Right lobe of liver (tissue), 6 donors: ENCODE measurements around the gene SMAD1. TPM values are rescaled to one million over a fixed set of nuclear protein-coding genes. Genes with fewer than 3 reads are reported as not detected.

ENCODE experiments used
- ATAC-seq, 4 donors: fragments of 200-7000 bp; cut with Tn5 transposase; one replicate each; pipeline ENCODE4 v1.9.1; 2020; ENCODE audit warnings: mild to moderate bottlenecking in 4 of 4, moderate library complexity in 4 of 4
- DNase-seq, 3 donors: peaks; one replicate each; pipeline ENCODE4 v3.0.0-alpha.2; 2020
- H3K27ac ChIP-seq, 3 donors: fragments of 200-600 bp; one replicate each; pipeline ENCODE4 v1.8.0; 2022
- H3K27me3 ChIP-seq, 2 donors: fragments of 200-600 bp; one replicate each; pipeline ENCODE4 v1.8.0; 2022
- H3K36me3 ChIP-seq, 4 donors: fragments of 200-600 bp; sonication (generic) in 1 of 4; one replicate each; pipeline versions ENCODE4 v1.5.1 to v1.8.0; 2017 to 2022; ENCODE audit warnings: control low read depth in 1 of 4
- H3K4me1 ChIP-seq, 4 donors: fragments of 200-600 bp; sonication (generic) in 1 of 4; one replicate each; pipeline versions ENCODE4 v1.5.1 to v1.8.0; 2017 to 2022; ENCODE audit warnings: control low read depth in 1 of 4
- H3K4me3 ChIP-seq, 3 donors: fragments of 200-600 bp; one replicate each; pipeline ENCODE4 v1.8.0; 2022
- H3K9me3 ChIP-seq, 4 donors: fragments of 200-600 bp; sonication (generic) in 1 of 4; one replicate each; pipeline versions ENCODE4 v1.5.1 to v1.8.0; 2017 to 2022; ENCODE audit warnings: control low read depth in 1 of 4
- CTCF ChIP-seq, 4 donors: fragments of 200-600 bp in 3 of 4; fragments of 450-650 bp in 1 of 4; IDR thresholded peaks; one replicate each; pipeline versions ENCODE4 v1.5.1 to v1.8.0; 2016 to 2022; ENCODE audit warnings: antibody characterized with exemption in 4 of 4, mild to moderate bottlenecking in 2 of 4
- POLR2A ChIP-seq: fragments of 450-650 bp; IDR thresholded peaks from one replicate; pipeline ENCODE4 v1.6.1; 2017; ENCODE audit warnings: antibody characterized with exemption, mild to moderate bottlenecking
- WGBS: methylation state at CpG from one replicate; pipeline ENCODE4 v1.1.6; 2018; ENCODE audit warnings: low coverage, low lambda C conversion rate; ENCODE audit not compliant: insufficient coverage; ENCODE audit errors: missing lambda C conversion rate; 5-methylcytosine and 5-hydroxymethylcytosine counted together
- intact Hi-C, 2 donors: fragments of 100-400 bp; cut with DNase I; formaldehyde crosslinking; loops; one replicate each; pipeline versions ENCODE4 v1.11.2 to v1.14.1; 2022
- total RNA-seq, 6 experiments: library from RNA; depleted of rRNA in 2 of 6; stranded (reverse); fragments of >200 nt in 2 of 6; fragmentation: NEBNext Ultra II Directional in 3 of 6; extraction: Animal tissue kit (Norgen Biotek cat#: 25700) in 3 of 6; gene quantifications; one replicate each; pipeline versions ENCODE4 v1.1.0 to v1.2.4, GENCODE V29; 2016 to 2023
- donor health status: DM: no; HTN: yes; CAD: no.
- donor health status: DM: no; HTN: no; CAD: no.
- donor health status: DM: no; HTN: no; CAD: no.
- donor health status: DM: no; HTN: yes; CAD: no.
- donor health status: DM: no; HTN: yes; CAD: no.

Gene SMAD1
- total RNA-seq, 6 experiments from 2014 or later = 12.4 to 30.5 (median 18.4) TPM

GRCh38 chr4:145505995-145506394, 24.3 kb downstream of the SMAD1 start:
- no peaks in the 10 kb centered on the region for H3K9me3 ChIP-seq
- H3K36me3 ChIP-seq = no peaks in the 10 kb centered on the region
- 18% methylated on average over 3 of the region's 3 CpGs for WGBS
- intact Hi-C loops = no loop called here
- DNase-seq = no peak
- H3K27me3 ChIP-seq = no peaks in the 10 kb centered on the region
- ATAC-seq = peak in 2 of 4 donors; percentile 7 to 35
- H3K27ac ChIP-seq = peak overlapping the region in 1 of 3 donors; percentile 59
- H3K4me3 ChIP-seq = no peak overlapping the region
- peaks cover 0 to 63% (median 17%) of the 10 kb centered on the region in 4 donors for H3K4me1 ChIP-seq
- TF ChIP-seq CTCF (IDR thresholded peaks at IDR 0.05) (no peak), POLR2A (no peak)

GRCh38 chr4:145507636-145508035, 26.0 kb downstream of the SMAD1 start:
- no peak for DNase-seq
- peaks cover 0 to 63% (median 17%) of the 10 kb centered on the region in 4 donors for H3K4me1 ChIP-seq
- no peaks in the 10 kb centered on the region for H3K27me3 ChIP-seq
- H3K4me3 ChIP-seq = no peak overlapping the region
- peak; percentile 69 to 79 (median 72) for ATAC-seq
- no peaks in the 10 kb centered on the region for H3K36me3 ChIP-seq
- H3K9me3 ChIP-seq = peaks cover 0 to 8% (median 3%) of the 10 kb centered on the region in 4 donors
- 14% methylated on average over 1 of the region's 1 CpG for WGBS
- TF ChIP-seq CTCF (IDR thresholded peaks at IDR 0.05) (no peak), POLR2A (no peak)
- intact Hi-C loops = no loop called here
- peak overlapping the region in 2 of 3 donors; percentile 20 to 59 for H3K27ac ChIP-seq

GRCh38 chr4:145511913-145512522, 30.4 kb downstream of the SMAD1 start:
- H3K36me3 ChIP-seq = no peaks in the 10 kb centered on the region
- WGBS = 54% methylated on average over 2 of the region's 2 CpGs
- TF ChIP-seq CTCF (IDR thresholded peaks at IDR 0.05) (no peak), POLR2A (no peak)
- H3K27me3 ChIP-seq = no peaks in the 10 kb centered on the region
- H3K27ac ChIP-seq = no peak overlapping the region
- ATAC-seq = no peak
- no peak overlapping the region for H3K4me3 ChIP-seq
- intact Hi-C loops = no loop called here
- DNase-seq = no peak
- peaks cover 0 to 32% (median 11%) of the 10 kb centered on the region in 4 donors for H3K4me1 ChIP-seq
- H3K9me3 ChIP-seq = peaks cover 0 to 8% (median 3%) of the 10 kb centered on the region in 4 donors

DNA sequence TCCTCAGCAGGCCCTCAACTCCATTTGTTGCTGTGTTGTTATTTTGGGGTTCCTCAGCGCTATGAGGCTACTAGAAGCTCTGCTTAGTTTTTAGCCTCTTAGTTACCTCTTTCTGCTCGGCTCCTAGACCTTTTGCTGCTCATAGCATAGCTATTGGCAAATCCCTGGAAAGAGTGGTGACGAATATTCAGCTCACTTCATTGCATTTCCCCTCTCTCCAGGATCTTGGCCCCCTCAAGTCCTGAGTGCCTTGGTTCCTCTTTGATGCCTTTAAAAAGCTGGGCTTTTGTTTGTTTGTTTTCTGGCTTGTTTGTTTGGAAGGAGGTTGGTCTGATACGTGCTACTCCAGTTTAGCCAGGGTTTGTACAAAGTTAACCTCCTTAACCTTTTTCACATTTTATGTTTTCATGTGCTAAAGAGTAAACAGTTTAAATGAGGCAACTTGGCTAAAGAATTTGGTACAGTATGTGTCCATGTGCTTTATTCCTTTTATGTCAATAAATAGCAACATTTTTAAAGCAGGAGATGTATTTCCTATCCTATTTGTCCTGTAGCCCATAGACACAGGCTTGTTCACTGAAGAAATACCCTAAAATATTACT, 31.5 kb downstream of the SMAD1 start:
- Histone ChIP-seq H3K4me1 (peaks cover 0 to 23% (median 5%) of the 10 kb centered on the region in 4 donors), H3K36me3 (no peaks in the 10 kb centered on the region), H3K27ac (no peak overlapping the region), H3K27me3 (no peaks in the 10 kb centered on the region), H3K4me3 (no peak overlapping the region), H3K9me3 (peaks cover 0 to 8% (median 3%) of the 10 kb centered on the region in 4 donors)
- 58% methylated on average over 4 of the region's 4 CpGs for WGBS
- ATAC-seq = peak in 3 of 4 donors; percentile 40 to 65 (median 58)
- intact Hi-C loops = no loop called here
- TF ChIP-seq POLR2A = no peak
- TF ChIP-seq CTCF (IDR thresholded peaks at IDR 0.05) = no peak
- no peak for DNase-seq
